ENCODE data around the gene TBCK.
A peak's percentile ranks its signal among the peaks of the same experiment; 100 is the strongest.
"Not testable (repeated sequence)": the region's sequence is repeated elsewhere in the genome, so short reads cannot be mapped to it uniquely, and the experiment has no call there.

Gene TBCK

DNA sequence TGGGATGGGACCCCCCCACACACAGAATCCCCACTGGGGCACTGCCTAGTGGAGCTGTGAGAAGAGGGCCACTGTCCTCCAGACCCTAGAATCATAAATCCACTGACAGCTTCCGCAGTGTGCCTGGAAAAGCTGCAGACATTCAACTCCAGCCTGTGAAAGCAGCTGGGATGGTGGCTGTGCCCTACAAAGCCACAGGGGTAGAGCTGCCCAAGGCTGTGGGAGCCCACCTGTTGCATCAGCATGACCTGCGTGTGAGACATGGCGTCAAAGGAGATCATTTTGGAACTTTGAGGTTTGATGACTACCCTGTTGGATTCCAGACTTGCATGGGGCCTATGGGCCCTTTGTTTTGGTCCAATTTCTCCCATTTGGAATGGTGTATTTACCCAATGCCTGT is 22.7 kb upstream of the TBCK start:
- DNase-seq (no peak), ATAC-seq (replicated peaks) (no peak)
- H3K27me3 Mint-ChIP-seq = no peaks in the 10 kb centered on the region
- H3K4me3 Mint-ChIP-seq = no peak overlapping the region
- no peak overlapping the region for H3K27ac Mint-ChIP-seq
- H3K9me3 Mint-ChIP-seq = peaks cover 0 to 5% of the 10 kb centered on the region in 2 donors
- H3K4me1 Mint-ChIP-seq (ENCODE audit: low read depth in 2 of 2) = peaks cover 26 to 59% of the 10 kb centered on the region in 2 donors
- peaks cover 63% of the 10 kb centered on the region for H3K36me3 Mint-ChIP-seq (ENCODE audit: insufficient read depth)

- Mint-ChIP-seq H3K4me3 (no peak overlapping the region), H3K27me3 (no peaks in the 10 kb centered on the region), H3K36me3 (ENCODE audit: insufficient read depth) (peaks cover 68% of the 10 kb centered on the region), H3K27ac (peak overlapping the region in 1 of 2 donors; percentile 52), H3K4me1 (ENCODE audit: low read depth in 2 of 2) (peaks cover 26 to 54% of the 10 kb centered on the region in 2 donors), H3K9me3 (peaks cover 0 to 5% of the 10 kb centered on the region in 2 donors)
- no peak for ATAC-seq (replicated peaks)
- no peak for DNase-seq
These were observed 21.9 kb upstream of the TBCK start for GRCh38 chr4:106337916-106338315.

DNA sequence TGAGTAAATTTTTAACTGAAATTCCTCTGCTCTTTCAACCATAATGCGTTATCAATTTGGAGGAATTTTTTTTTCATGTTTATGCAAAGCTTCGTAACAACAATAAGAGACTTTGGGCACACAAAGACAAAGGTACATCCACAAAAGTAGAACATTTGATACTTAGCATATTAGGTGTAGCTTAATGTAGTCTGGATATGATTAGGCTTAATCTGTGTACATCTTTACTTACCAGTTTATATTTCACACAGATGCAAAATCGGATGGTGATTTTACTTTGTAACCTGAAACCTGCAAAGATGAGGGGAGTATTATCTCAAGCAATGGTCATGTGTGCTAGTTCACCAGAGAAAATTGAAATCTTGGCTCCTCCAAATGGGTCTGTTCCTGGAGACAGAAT is 20.6 kb upstream of the TBCK start:
- H3K4me1 Mint-ChIP-seq (ENCODE audit: low read depth in 2 of 2) = peaks cover 21 to 41% of the 10 kb centered on the region in 2 donors
- DNase-seq (no peak), ATAC-seq (replicated peaks) (no peak)
- H3K27me3 Mint-ChIP-seq = no peaks in the 10 kb centered on the region
- peaks cover 0 to 5% of the 10 kb centered on the region in 2 donors for H3K9me3 Mint-ChIP-seq
- peaks cover 72% of the 10 kb centered on the region for H3K36me3 Mint-ChIP-seq (ENCODE audit: insufficient read depth)
- no peak overlapping the region for H3K4me3 Mint-ChIP-seq
- H3K27ac Mint-ChIP-seq = no peak overlapping the region

- peaks cover 0 to 5% of the 10 kb centered on the region in 2 donors for H3K9me3 Mint-ChIP-seq
- peaks cover 79% of the 10 kb centered on the region for H3K36me3 Mint-ChIP-seq (ENCODE audit: insufficient read depth)
- peak overlapping the region in 1 of 2 donors; percentile 35 for H3K27ac Mint-ChIP-seq
- H3K27me3 Mint-ChIP-seq = no peaks in the 10 kb centered on the region
- ATAC-seq (replicated peaks) = no peak
- H3K4me3 Mint-ChIP-seq = no peak overlapping the region
- H3K4me1 Mint-ChIP-seq (ENCODE audit: low read depth in 2 of 2) = peaks cover 9 to 29% of the 10 kb centered on the region in 2 donors
- no peak for DNase-seq
These were observed 18.9 kb upstream of the TBCK start for GRCh38 chr4:106334741-106335470.

- Mint-ChIP-seq H3K4me3 (no peak overlapping the region), H3K36me3 (ENCODE audit: insufficient read depth) (peaks cover 88% of the 10 kb centered on the region), H3K9me3 (peaks cover 0 to 5% of the 10 kb centered on the region in 2 donors), H3K27ac (no peak overlapping the region), H3K27me3 (no peaks in the 10 kb centered on the region), H3K4me1 (ENCODE audit: low read depth in 2 of 2) (peaks cover 4 to 16% of the 10 kb centered on the region in 2 donors)
- no peak for DNase-seq
- no peak for ATAC-seq (replicated peaks)
These were observed 17.2 kb upstream of the TBCK start for GRCh38 chr4:106333186-106333585.

DNA sequence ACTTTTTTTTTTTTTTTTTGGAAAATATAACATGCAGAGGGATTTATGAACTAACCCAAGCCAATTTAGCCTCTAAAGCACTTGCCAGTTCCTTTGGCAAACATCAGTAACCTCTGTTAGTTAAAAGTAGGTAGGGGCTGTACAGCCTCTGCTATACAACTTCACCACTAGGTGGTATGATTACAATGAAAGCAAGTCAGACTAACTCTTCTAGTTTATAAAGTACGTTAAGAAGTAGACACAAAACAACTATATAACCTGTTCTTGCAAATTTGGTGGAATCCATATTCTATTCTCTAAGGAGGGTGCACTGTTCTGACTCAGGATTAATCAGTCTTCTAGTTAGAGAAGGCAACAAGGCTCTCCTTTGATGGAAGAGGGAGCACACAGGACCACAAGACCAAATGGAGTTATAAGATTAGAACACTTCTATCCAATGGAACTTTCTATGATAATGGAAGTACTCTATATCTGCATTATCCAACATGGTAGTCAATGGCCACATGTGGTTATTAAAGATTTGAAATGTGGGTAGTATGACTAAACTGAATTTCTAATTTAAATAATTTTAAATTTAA is 13.1 kb upstream of the TBCK start:
- Mint-ChIP-seq H3K4me1 (ENCODE audit: low read depth in 2 of 2) (peaks cover 2 to 8% of the 10 kb centered on the region in 2 donors), H3K4me3 (no peak overlapping the region), H3K27ac (peak overlapping the region in 1 of 2 donors; percentile 19), H3K36me3 (ENCODE audit: insufficient read depth) (peaks cover 75% of the 10 kb centered on the region), H3K27me3 (no peaks in the 10 kb centered on the region), H3K9me3 (no peaks in the 10 kb centered on the region)
- ATAC-seq (replicated peaks) = peak; percentile 74
- DNase-seq = no peak

DNA sequence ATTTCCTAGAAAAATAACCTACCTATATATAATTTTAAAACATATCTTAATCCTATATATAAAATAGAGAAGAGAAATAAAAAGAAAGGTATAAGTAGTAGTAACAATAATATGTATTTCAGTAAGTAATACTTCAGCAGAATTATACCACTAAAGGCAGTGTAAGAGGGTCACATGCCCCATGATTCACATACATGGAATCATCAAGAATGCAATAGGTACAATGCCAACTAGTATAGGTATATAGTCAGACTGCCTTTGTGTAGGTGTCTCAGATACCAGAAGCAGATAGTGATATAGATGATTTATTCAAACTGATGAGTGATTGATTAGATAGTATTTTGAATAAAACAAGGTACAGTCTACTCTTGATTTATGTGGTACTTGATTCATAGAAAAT is 9.8 kb upstream of the TBCK start:
- no peak for DNase-seq
- Mint-ChIP-seq H3K27me3 (no peaks in the 10 kb centered on the region), H3K4me1 (ENCODE audit: low read depth in 2 of 2) (peaks cover 5 to 12% of the 10 kb centered on the region in 2 donors), H3K27ac (no peak overlapping the region), H3K4me3 (no peak overlapping the region), H3K36me3 (ENCODE audit: insufficient read depth) (peaks cover 59% of the 10 kb centered on the region), H3K9me3 (no peaks in the 10 kb centered on the region)
- no peak for ATAC-seq (replicated peaks)

GRCh38 chr4:106323119-106323518 is 7.1 kb upstream of the TBCK start:
- H3K36me3 Mint-ChIP-seq (ENCODE audit: insufficient read depth) = peaks cover 41% of the 10 kb centered on the region
- H3K9me3 Mint-ChIP-seq = no peaks in the 10 kb centered on the region
- ATAC-seq (replicated peaks) (no peak), DNase-seq (no peak)
- H3K4me1 Mint-ChIP-seq (ENCODE audit: low read depth in 2 of 2) = peaks cover 9 to 19% of the 10 kb centered on the region in 2 donors
- peak overlapping the region in 1 of 2 donors; percentile 28 for H3K27ac Mint-ChIP-seq
- H3K27me3 Mint-ChIP-seq = no peaks in the 10 kb centered on the region
- no peak overlapping the region for H3K4me3 Mint-ChIP-seq

- not testable (repeated sequence) for H3K4me3 Mint-ChIP-seq; DNase-seq; H3K9me3 Mint-ChIP-seq; H3K27me3 Mint-ChIP-seq; ATAC-seq (replicated peaks)
- H3K27ac Mint-ChIP-seq = peak overlapping the region in 1 of 2 donors; percentile 29
- peaks cover 9 to 21% of the 10 kb centered on the region in 2 donors for H3K4me1 Mint-ChIP-seq (ENCODE audit: low read depth in 2 of 2)
- peaks cover 28% of the 10 kb centered on the region for H3K36me3 Mint-ChIP-seq (ENCODE audit: insufficient read depth)
These were observed 5.8 kb upstream of the TBCK start for GRCh38 chr4:106321814-106322213.

DNA sequence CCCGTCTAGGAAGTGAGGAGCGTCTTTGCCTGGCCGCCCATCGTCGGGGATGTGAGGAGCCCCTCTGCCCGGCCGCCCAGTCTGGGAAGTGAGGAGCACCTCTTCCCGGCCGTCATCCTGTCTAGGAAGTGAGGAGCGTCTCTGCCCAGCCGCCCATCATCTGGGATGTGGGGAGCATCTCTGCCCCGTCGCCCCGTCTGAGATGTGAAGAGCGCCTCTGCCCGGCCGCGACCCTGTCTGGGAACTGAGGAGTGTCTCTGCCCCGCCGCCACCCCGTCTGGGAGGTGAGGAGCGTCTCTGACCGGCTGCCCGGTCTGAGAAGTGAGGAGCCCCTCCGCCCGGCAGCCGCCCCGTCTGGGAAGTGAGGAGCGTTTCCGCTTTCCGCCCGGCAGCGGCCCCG is 5.2 kb upstream of the TBCK start:
- H3K9me3 Mint-ChIP-seq; H3K27me3 Mint-ChIP-seq; ATAC-seq (replicated peaks); DNase-seq; H3K27ac Mint-ChIP-seq; H3K4me3 Mint-ChIP-seq: not testable (repeated sequence)
- H3K4me1 Mint-ChIP-seq (ENCODE audit: low read depth in 2 of 2) = peaks cover 9 to 21% of the 10 kb centered on the region in 2 donors
- peaks cover 25% of the 10 kb centered on the region for H3K36me3 Mint-ChIP-seq (ENCODE audit: insufficient read depth)

DNA sequence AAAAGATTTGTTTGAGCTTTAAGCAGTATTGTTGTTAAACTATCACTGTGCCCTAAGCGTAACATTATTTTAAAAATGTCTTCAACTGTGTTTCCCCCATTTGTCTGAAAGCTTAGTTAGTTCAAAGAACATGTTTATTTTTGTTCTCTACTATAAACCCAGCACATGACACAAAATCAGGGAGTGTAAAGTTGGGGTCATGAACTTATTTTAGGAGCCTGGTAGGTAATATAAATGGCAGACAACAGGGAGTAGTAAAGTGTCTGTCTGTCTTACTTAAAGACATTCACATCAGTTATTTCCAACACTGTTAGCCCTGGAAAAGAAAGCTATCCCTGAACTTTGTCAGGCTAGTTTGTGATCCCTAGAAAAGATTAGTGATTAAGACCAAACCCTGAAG is 4.2 kb upstream of the TBCK start:
- Mint-ChIP-seq H3K27me3 (no peaks in the 10 kb centered on the region), H3K4me1 (ENCODE audit: low read depth in 2 of 2) (peaks cover 9 to 21% of the 10 kb centered on the region in 2 donors), H3K4me3 (no peak overlapping the region), H3K9me3 (no peaks in the 10 kb centered on the region), H3K27ac (peak overlapping the region in 1 of 2 donors; percentile 53), H3K36me3 (ENCODE audit: insufficient read depth) (peaks cover 25% of the 10 kb centered on the region)
- DNase-seq (no peak), ATAC-seq (replicated peaks) (no peak)

GRCh38 chr4:106318511-106318910 is 2.5 kb upstream of the TBCK start:
- no peaks in the 10 kb centered on the region for H3K27me3 Mint-ChIP-seq
- H3K4me3 Mint-ChIP-seq = no peak overlapping the region
- no peak for DNase-seq
- H3K4me1 Mint-ChIP-seq (ENCODE audit: low read depth in 2 of 2) = peaks cover 12 to 17% of the 10 kb centered on the region in 2 donors
- peaks cover 22% of the 10 kb centered on the region for H3K36me3 Mint-ChIP-seq (ENCODE audit: insufficient read depth)
- ATAC-seq (replicated peaks) = no peak
- no peaks in the 10 kb centered on the region for H3K9me3 Mint-ChIP-seq
- peak overlapping the region in 1 of 2 donors; percentile 4 for H3K27ac Mint-ChIP-seq

DNA sequence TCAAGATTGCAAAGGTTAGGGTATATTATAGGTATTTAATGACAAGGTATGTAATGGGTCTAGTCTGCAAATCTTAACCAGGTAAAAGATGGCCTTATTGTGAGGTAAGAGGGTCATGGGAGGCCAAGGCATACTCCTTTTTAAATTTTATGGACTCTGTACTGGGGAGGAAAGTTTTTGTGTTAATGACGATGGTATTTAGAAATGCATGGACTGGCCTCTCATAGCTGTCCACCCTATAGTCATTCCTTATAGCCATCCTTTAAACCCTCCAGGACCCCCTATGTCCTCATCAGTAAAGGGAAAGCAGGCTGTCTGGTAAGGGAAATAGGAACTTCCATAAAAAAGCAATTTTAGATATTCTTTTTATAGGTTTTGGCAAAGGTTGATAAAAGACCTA is 1.8 kb upstream of the TBCK start:
- no peak overlapping the region for H3K4me3 Mint-ChIP-seq
- no peaks in the 10 kb centered on the region for H3K9me3 Mint-ChIP-seq
- DNase-seq = no peak
- no peak for ATAC-seq (replicated peaks)
- H3K27ac Mint-ChIP-seq = peak overlapping the region in 1 of 2 donors; percentile 4
- H3K4me1 Mint-ChIP-seq (ENCODE audit: low read depth in 2 of 2) = peaks cover 14 to 22% of the 10 kb centered on the region in 2 donors
- H3K36me3 Mint-ChIP-seq (ENCODE audit: insufficient read depth) = peaks cover 18% of the 10 kb centered on the region
- no peaks in the 10 kb centered on the region for H3K27me3 Mint-ChIP-seq

DNA sequence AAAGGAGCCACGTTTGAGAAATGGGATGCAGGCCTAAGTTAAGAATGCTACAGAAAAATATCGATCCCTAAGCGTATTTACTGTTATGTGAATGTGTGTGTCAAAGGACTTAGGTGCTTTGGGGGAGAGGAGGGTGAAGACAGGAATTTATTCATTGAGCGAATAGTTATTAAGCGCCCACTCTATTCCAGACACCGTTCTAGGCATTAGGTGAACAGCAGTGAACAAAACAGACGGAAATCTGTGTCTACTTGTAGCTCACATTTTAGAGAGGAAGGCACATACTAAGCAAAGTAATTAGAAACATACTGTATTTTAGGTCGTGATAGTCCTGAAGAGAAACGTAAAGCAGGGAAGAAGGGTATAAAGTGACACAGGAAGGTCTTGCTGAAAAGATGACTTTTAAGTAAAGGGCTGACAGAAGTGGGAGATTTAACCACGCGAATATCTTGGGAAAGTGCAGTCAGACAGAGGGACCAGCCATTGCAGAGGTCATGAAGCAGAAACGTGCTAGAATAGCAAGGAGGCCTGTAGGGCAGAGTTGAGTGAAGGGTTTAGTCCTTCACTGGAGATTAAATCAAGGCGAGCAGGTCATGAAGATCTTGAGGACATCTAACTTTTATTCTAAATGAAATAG is 882 bp upstream of the TBCK start:
- no peak for DNase-seq
- Mint-ChIP-seq H3K4me1 (ENCODE audit: low read depth in 2 of 2) (peaks cover 14 to 19% of the 10 kb centered on the region in 2 donors), H3K4me3 (no peak overlapping the region), H3K27ac (no peak overlapping the region), H3K36me3 (ENCODE audit: insufficient read depth) (peaks cover 16% of the 10 kb centered on the region), H3K9me3 (no peaks in the 10 kb centered on the region), H3K27me3 (no peaks in the 10 kb centered on the region)
- ATAC-seq (replicated peaks) = no peak

Data from effector memory CD8-positive, alpha-beta T cell (primary cell).